Trophoblast cell (in vitro differentiated cells and primary cell): ENCODE results near the gene TNFSF13.

ENCODE experiments used
- DNase-seq, 2 donors: peaks; one replicate each; pipeline ENCODE4 v3.0.0-alpha.2; 2016
- H2AFZ ChIP-seq: 2 replicates; pipeline ENCODE4 v1.6.1; 2013; ENCODE audit warnings: low read length, moderate library complexity, mild to moderate bottlenecking; ENCODE audit not compliant: insufficient read depth, poor library complexity
- H2AK5ac ChIP-seq: 2 replicates; pipeline ENCODE4 v1.6.1; 2013; ENCODE audit warnings: mild to moderate bottlenecking, low read length
- H2BK120ac ChIP-seq: 2 replicates; pipeline ENCODE4 v1.6.1; 2013; ENCODE audit warnings: low read length, mild to moderate bottlenecking, moderate library complexity; ENCODE audit not compliant: insufficient read depth, poor library complexity
- H2BK12ac ChIP-seq: 2 replicates; pipeline ENCODE4 v1.6.1; 2013; ENCODE audit warnings: mild to moderate bottlenecking, low read length, moderate library complexity
- H2BK5ac ChIP-seq: 2 replicates; pipeline ENCODE4 v1.6.1; 2013; ENCODE audit warnings: low read length, low read depth, moderate library complexity, mild to moderate bottlenecking; ENCODE audit not compliant: poor library complexity
- H3K14ac ChIP-seq: 2 replicates; pipeline ENCODE4 v1.6.1; 2013; ENCODE audit warnings: mild to moderate bottlenecking, low read length
- H3K18ac ChIP-seq: 2 replicates; pipeline ENCODE4 v1.6.1; 2013; ENCODE audit warnings: mild to moderate bottlenecking, low read length
- H3K23ac ChIP-seq: 2 replicates; pipeline ENCODE4 v1.6.1; 2013; ENCODE audit warnings: low read length
- H3K27ac ChIP-seq: 2 replicates; pipeline ENCODE4 v1.5.1; 2013; ENCODE audit warnings: low read depth, mild to moderate bottlenecking, inconsistent platforms, low read length, moderate library complexity
- H3K27me3 ChIP-seq: 2 replicates; pipeline ENCODE4 v1.6.1; 2013; ENCODE audit warnings: inconsistent platforms, mild to moderate bottlenecking, low read length, moderate library complexity; ENCODE audit not compliant: insufficient read depth
- H3K36me3 ChIP-seq, 2 experiments: 1 replicate in 1 of 2; 2 replicates in 1 of 2; pipeline ENCODE4 v1.6.1; 2013; ENCODE audit warnings: low read length in 2 of 2, mild to moderate bottlenecking in 2 of 2, moderate library complexity in 1 of 2; ENCODE audit not compliant: insufficient read depth in 2 of 2, control insufficient read depth in 1 of 2
- H3K4ac ChIP-seq: 2 replicates; pipeline ENCODE4 v1.6.1; 2013; ENCODE audit warnings: low read depth, mild to moderate bottlenecking, low read length, moderate library complexity
- H3K4me1 ChIP-seq, 2 experiments: 1 replicate in 1 of 2; 2 replicates in 1 of 2; pipeline ENCODE4 v1.6.1; 2013; ENCODE audit warnings: low read length in 2 of 2, mild to moderate bottlenecking in 2 of 2, moderate library complexity in 1 of 2; ENCODE audit not compliant: insufficient read depth in 2 of 2, control insufficient read depth in 1 of 2
- H3K4me2 ChIP-seq: 2 replicates; pipeline ENCODE4 v1.6.1; 2013; ENCODE audit warnings: inconsistent platforms, mild to moderate bottlenecking, low read length, moderate library complexity
- H3K4me3 ChIP-seq: 2 replicates; pipeline ENCODE4 v1.5.1; 2013; ENCODE audit warnings: mild to moderate bottlenecking, low read depth, low read length, inconsistent platforms
- H3K79me1 ChIP-seq: one replicate; pipeline ENCODE4 v1.6.1; 2013; ENCODE audit warnings: low read length
- H3K79me2 ChIP-seq: 2 replicates; pipeline ENCODE4 v1.6.1; 2013; ENCODE audit warnings: low read length, mild to moderate bottlenecking; ENCODE audit not compliant: control insufficient read depth, insufficient read depth, poor library complexity
- H3K9ac ChIP-seq: 2 replicates; pipeline ENCODE4 v1.6.1; 2013; ENCODE audit warnings: mild to moderate bottlenecking, low read length
- H3K9me3 ChIP-seq: 2 replicates; pipeline ENCODE4 v1.6.1; 2013; ENCODE audit warnings: low read depth, mild to moderate bottlenecking, control low read depth, inconsistent platforms, low read length; ENCODE audit not compliant: insufficient read depth
- H4K12ac ChIP-seq: 2 replicates; pipeline ENCODE4 v1.6.1; 2013; ENCODE audit warnings: low read depth, mild to moderate bottlenecking, low read length, moderate library complexity
- H4K8ac ChIP-seq: 2 replicates; pipeline ENCODE4 v1.6.1; 2013; ENCODE audit warnings: low read depth, mild to moderate bottlenecking, low read length, moderate library complexity
- H4K91ac ChIP-seq: one replicate; pipeline ENCODE4 v1.6.1; 2013; ENCODE audit warnings: low read depth, mild to moderate bottlenecking, low read length, moderate library complexity
- WGBS: extraction: QIAGEN DNeasy Blood & Tissue Kit; methylation state at CpG from one replicate; pipeline ENCODE4 v1.1.7; 2013; ENCODE audit warnings: missing lambda C conversion rate; ENCODE audit not compliant: insufficient read length, insufficient coverage; ENCODE audit errors: extremely low coverage; 5-methylcytosine and 5-hydroxymethylcytosine counted together

Gene TNFSF13

DNA sequence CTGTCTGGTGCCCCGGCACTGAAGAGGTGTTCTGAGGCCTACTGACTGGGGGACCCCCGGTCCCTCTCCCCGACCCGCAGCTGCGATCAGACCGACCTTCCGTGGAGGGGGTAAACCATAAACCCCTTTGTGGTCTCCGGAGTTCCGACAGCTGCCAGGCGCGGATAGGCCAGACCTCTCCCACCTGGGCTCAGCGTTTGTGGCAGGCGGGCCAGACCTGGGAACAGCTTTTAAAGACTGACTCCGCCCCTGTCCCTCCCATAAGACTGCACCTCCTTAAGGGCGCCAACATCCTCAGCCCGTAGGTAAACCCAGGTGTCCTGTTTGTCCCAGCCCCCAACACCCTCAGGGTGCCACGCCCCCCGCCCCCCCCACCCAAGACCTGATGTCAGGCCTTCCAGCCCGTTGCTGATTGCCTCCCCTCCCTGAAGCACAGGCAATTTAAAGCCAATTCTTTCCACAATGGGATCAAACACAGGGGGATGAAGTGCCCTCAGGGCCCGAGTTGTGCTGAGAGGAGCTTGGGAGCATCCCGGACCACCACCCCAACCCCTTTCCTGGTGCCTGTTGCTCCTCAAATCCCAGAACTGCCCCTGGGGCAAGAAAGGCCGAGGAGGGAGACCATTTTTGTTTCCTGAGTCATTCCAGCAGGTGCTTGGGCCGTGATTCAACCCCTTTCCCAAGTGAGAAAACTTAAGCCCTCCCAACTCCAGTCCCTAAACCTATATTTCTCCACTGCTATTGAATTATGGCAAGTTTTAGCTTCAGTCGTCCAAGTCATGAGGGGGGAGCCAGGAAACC is 31.5 kb downstream of the TNFSF13 start, which contains the start of gene SOX15:
Gene SOX15 (minus strand): TSS at position 204 of the 801 bp plus-strand sequence. CDS start 418 bp downstream, outside the sequence.
- Histone ChIP-seq H3K9me3 (peaks cover 4% of the 10 kb centered on the region), H3K18ac (peak within 1 kb of the TSS; percentile 77), H3K4me2 (peak within 1 kb of the TSS; percentile 85), H2BK120ac (peak within 1 kb of the TSS; percentile 75), H3K27me3 (no peaks in the 10 kb centered on the region), H2BK5ac (peak within 1 kb of the TSS; percentile 55), H2BK12ac (peak within 1 kb of the TSS; percentile 41), H3K4ac (peak within 1 kb of the TSS; percentile 24), H3K36me3 (peaks cover 56 to 65% of the 10 kb centered on the region in 2 experiments), H3K14ac (peak within 1 kb of the TSS; percentile 55), H3K4me1 (peaks cover 30 to 31% of the 10 kb centered on the region in 2 experiments), H3K79me2 (peaks cover 4% of the 10 kb centered on the region), H2AFZ (peak within 1 kb of the TSS; percentile 50), H4K91ac (peak within 1 kb of the TSS; percentile 65), H4K12ac (peak within 1 kb of the TSS; percentile 27), H3K4me3 (peak within 1 kb of the TSS; percentile 68), H3K27ac (peak within 1 kb of the TSS; percentile 81), H3K79me1 (peaks cover 8% of the 10 kb centered on the region), H3K23ac (no peak within 1 kb of the TSS), H3K9ac (peak within 1 kb of the TSS; percentile 80), H4K8ac (peak within 1 kb of the TSS; percentile 57), H2AK5ac (peak within 1 kb of the TSS; percentile 86)
- WGBS: no CpG with 5 or more reads among the region's 24 CpGs
- peak; percentile 69 to 82 for DNase-seq

GRCh38 chr17:7590743-7591142 is 32.2 kb downstream of the TNFSF13 start:
- Histone ChIP-seq H2AFZ (no peak overlapping the region), H4K12ac (no peak overlapping the region), H3K18ac (no peak overlapping the region), H3K79me1 (peaks cover 8% of the 10 kb centered on the region), H3K9ac (no peak overlapping the region), H3K14ac (peak overlapping the region; percentile 51), H2BK120ac (peak overlapping the region; percentile 29), H3K36me3 (peaks cover 62 to 70% of the 10 kb centered on the region in 2 experiments), H3K23ac (no peak overlapping the region), H3K27me3 (no peaks in the 10 kb centered on the region), H3K9me3 (peaks cover 4% of the 10 kb centered on the region), H3K4ac (no peak overlapping the region), H2BK5ac (peak overlapping the region; percentile 55), H3K4me2 (peak overlapping the region; percentile 85), H3K4me1 (peaks cover 30 to 31% of the 10 kb centered on the region in 2 experiments), H3K79me2 (peaks cover 4% of the 10 kb centered on the region), H2BK12ac (peak overlapping the region; percentile 6), H4K91ac (peak overlapping the region; percentile 58), H4K8ac (no peak overlapping the region), H3K27ac (peak overlapping the region; percentile 81), H2AK5ac (no peak overlapping the region), H3K4me3 (no peak overlapping the region)
- WGBS: no CpG with 5 or more reads among the region's 4 CpGs
- no peak for DNase-seq

DNA sequence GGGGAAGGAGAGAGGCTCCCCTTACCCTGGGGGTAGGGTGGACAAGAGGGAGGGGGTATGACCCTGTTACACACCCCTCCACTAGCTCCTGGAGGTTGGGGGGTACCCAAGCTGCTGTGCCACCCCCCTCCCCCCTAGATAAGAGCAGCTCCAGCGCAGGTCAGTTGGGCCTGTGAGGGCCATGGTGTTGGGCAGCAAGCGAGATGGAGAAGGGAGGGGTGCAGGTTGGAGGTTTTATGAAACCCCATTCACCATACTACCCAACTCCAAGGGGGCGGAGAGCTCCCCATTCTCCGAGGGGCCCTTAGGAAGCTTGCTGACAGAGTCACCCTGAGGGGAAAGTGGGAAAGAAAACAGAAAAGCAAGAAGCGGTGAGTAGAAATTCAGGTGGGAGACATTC is 33.0 kb downstream of the TNFSF13 start:
- H3K4me1 ChIP-seq: peaks cover 30 to 31% of the 10 kb centered on the region in 2 experiments
- H2AK5ac ChIP-seq: no peak overlapping the region
- peak overlapping the region; percentile 33 for H2BK5ac ChIP-seq
- H3K9me3 ChIP-seq: peaks cover 4% of the 10 kb centered on the region
- peaks cover 8% of the 10 kb centered on the region for H3K79me1 ChIP-seq
- H3K4ac ChIP-seq: no peak overlapping the region
- no peak overlapping the region for H3K9ac ChIP-seq
- H2BK12ac ChIP-seq: no peak overlapping the region
- no peak overlapping the region for H4K8ac ChIP-seq
- no peak overlapping the region for H3K4me2 ChIP-seq
- no peak overlapping the region for H3K23ac ChIP-seq
- no CpG with 5 or more reads among the region's 5 CpGs for WGBS
- no peak overlapping the region for H2AFZ ChIP-seq
- peak overlapping the region; percentile 78 for H3K27ac ChIP-seq
- peaks cover 4% of the 10 kb centered on the region for H3K79me2 ChIP-seq
- no peak overlapping the region for H3K18ac ChIP-seq
- peaks cover 66 to 75% of the 10 kb centered on the region in 2 experiments for H3K36me3 ChIP-seq
- no peak overlapping the region for H4K12ac ChIP-seq
- H2BK120ac ChIP-seq: no peak overlapping the region
- no peak overlapping the region for H3K14ac ChIP-seq
- H3K27me3 ChIP-seq: no peaks in the 10 kb centered on the region
- no peak overlapping the region for H3K4me3 ChIP-seq
- DNase-seq: no peak
- H4K91ac ChIP-seq: peak overlapping the region; percentile 31

DNA sequence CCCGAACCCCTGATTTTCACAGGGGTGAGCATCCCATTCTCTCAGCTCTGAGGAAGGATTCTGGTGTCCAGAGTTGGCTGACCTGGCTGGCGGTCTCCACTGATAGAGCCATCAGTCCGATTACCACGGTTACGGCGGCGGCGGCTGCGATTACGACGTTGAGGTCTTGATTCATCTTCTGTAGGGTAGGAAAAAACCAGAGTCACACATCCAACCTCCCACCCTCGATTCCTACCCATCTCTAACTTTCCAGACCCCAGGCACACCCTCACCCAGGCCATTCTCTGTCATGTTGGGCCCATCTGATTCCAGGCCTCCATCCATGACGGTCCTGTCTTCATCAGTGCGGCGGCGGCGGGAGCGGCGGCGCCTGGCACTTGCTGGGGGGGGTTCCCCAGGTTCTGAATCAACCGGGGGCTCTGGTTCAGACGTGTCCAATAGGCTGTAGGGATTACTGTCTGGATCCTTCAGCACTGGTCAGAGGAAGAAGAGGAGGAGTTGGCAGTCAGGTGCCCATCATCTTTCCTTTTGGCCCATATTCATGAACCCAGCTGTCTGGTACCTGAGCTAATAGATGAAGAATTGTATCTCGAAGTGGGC is 34.0 kb downstream of the TNFSF13 start:
- Histone ChIP-seq H2BK5ac (no peak overlapping the region), H3K4ac (no peak overlapping the region), H3K14ac (no peak overlapping the region), H4K91ac (no peak overlapping the region), H3K27me3 (no peaks in the 10 kb centered on the region), H4K12ac (no peak overlapping the region), H4K8ac (no peak overlapping the region), H3K4me1 (peaks cover 31 to 32% of the 10 kb centered on the region in 2 experiments), H3K23ac (no peak overlapping the region), H3K79me2 (peaks cover 4% of the 10 kb centered on the region), H3K79me1 (peaks cover 8% of the 10 kb centered on the region), H2BK120ac (no peak overlapping the region), H3K9ac (no peak overlapping the region), H3K27ac (no peak overlapping the region), H3K4me3 (no peak overlapping the region), H3K4me2 (no peak overlapping the region), H2AFZ (no peak overlapping the region), H3K9me3 (peaks cover 4% of the 10 kb centered on the region), H2AK5ac (no peak overlapping the region), H3K18ac (no peak overlapping the region), H2BK12ac (no peak overlapping the region), H3K36me3 (peaks cover 61 to 69% of the 10 kb centered on the region in 2 experiments)
- WGBS: no CpG with 5 or more reads among the region's 23 CpGs
- no peak for DNase-seq
